LNCaP clone FGC (cell line): ENCODE results near the gene SLC2A4RG.

Experiments
- DNase-seq: peaks from one replicate; pipeline ENCODE4 v3.0.0-alpha.2; 2011; ENCODE audit warnings: low read depth
- H3K4me3 ChIP-seq: 2 replicates; pipeline ENCODE4 v1.5.1; 2011; ENCODE audit warnings: mild to moderate bottlenecking, low read depth, low read length, control low read depth
- CTCF ChIP-seq: IDR thresholded peaks from 2 replicates; pipeline ENCODE4 v1.5.1; 2012; ENCODE audit warnings: mild to moderate bottlenecking; ENCODE audit not compliant: control insufficient read depth, insufficient read depth; ENCODE audit errors: extremely low read depth

The SLC2A4RG gene

DNA sequence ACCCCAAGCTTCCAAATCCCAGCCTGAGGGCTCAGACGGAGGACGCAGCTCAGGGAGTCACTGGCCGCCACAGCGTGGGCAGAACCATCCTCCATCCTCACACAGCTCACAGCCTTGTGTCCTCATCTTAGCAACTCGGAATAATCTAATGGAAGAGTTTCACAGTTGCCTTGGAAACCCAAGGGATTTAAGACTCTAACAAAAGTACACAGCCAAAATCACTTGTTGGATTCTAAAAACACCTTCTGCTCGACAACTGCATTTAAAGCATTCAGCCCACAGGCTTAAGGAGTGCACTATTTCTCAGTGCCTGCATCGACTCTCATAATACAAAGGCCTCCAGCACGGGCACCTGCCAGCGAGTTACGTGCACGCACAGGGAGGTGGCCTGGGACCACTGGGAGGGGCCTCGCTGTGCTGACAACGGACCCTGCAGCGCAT lies 46.1 kb downstream of the SLC2A4RG start:
- TF ChIP-seq CTCF, result no peak
- DNase-seq, result no peak
- H3K4me3 ChIP-seq, result no peak overlapping the region

GRCh38 chr20:63787302-63787701 lies 47.7 kb downstream of the SLC2A4RG start:
- no peak for DNase-seq
- H3K4me3 ChIP-seq, result no peak overlapping the region
- no peak for TF ChIP-seq CTCF

DNA sequence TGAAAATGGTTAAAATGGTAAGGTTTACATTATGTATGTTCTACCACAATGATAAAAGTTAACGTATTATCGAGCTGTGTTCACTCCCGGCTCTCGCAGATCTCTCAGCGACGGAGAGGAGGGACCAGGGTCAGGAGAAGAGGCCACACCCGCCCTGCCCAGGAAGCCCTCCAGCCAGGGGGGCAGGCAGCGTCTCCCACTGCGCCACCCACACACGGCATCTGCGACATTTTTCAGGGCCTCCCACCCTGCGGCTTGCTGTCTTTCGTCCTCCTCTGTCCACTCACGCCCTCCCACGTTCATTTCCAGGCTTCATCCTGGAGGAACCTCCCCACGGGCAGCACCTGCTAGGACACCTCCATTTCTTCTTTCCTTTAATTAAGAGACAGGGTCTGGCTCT lies 48.2 kb downstream of the SLC2A4RG start:
- H3K4me3 ChIP-seq, result no peak overlapping the region
- TF ChIP-seq CTCF, result no peak
- DNase-seq, result no peak

DNA sequence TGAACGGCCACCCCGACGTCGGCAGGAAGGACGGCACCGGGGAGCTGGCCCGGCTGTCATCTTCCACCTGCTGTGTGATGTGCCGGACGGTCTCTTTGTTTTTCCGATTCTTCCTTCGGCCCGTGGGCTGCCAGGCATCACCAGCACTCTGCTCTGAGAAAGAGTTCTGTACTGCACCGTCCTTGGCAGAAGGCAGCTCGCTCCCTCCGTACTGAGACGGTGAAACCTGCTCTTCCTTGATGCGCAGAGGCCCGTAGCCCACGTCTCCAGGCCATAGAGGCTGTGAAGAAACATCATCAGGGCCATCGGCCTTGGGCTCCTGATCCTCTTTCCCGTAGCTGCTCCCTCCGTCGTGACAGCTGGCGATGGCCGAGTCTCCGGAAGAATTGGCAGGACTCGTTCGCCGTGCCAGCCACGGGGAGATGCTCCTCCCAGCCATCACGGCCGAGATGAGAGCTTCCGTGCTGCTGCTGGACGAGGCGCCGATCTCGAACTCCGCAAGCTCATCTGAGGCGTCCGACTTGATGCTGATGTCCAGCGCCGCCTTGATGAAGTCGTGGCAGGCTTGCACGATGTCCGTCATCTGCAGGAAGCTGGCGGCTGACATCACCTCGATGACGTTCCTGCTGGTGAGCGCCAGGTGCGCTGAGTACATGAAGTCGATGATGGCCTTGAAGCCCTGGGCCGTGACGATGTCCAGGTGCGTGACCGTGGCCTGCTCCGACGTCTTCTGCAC lies 50.4 kb downstream of the SLC2A4RG start:
- H3K4me3 ChIP-seq, result no peak overlapping the region
- DNase-seq, result no peak
- TF ChIP-seq CTCF, result no peak

DNA sequence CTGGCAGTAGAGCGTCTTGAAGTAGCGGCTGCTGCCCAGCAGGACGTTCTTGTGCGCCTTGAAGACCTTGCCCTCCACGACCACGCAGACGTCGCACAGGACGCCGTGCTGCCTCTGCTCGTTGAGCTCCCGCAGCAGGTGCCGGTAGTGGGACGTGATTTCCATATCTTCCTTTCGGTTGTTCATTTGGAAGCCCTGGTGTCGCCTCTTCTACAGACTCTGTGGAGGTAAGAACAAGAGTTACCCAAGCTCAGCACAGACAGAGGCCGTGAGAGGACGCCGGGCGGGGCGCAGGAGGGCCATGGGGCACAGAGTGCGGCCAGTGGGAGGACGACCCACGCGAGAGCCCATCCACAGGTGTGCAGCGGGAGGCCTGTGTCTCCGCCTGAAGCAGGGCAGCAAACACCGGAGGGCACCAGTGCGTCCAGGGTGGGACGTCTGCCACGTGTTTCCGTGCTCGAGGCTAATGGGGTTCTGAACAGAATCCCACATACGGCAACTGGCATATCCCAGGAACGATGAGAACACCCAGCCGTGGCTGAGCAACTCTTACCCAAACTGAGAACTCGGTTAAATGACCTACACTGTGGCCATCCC lies 51.1 kb downstream of the SLC2A4RG start:
- H3K4me3 ChIP-seq, result no peak overlapping the region
- no peak for DNase-seq
- TF ChIP-seq CTCF, result no peak

- DNase-seq, result no peak
- H3K4me3 ChIP-seq, result no peak overlapping the region
- no peak for TF ChIP-seq CTCF
Observed at GRCh38 chr20:63791497-63792156, 52.1 kb downstream of the SLC2A4RG start.
